Testis (tissue), 3 donors: ENCODE data around the gene NUDT14. TPM values are rescaled to one million over a fixed set of nuclear protein-coding genes. Genes with fewer than 3 reads are reported as not detected.

Experiments used
- DNase-seq: peaks from one replicate; pipeline ENCODE4 v3.0.0-alpha.2; 2019
- H3K27ac ChIP-seq, 2 donors: fragments of 200-600 bp; sonication (generic); one replicate each; pipeline ENCODE4 v1.5.1; 2019
- H3K27me3 ChIP-seq: fragments of 200-600 bp; sonication (generic); one replicate; pipeline ENCODE4 v1.5.1; 2019
- H3K36me3 ChIP-seq: fragments of 200-600 bp; sonication (generic); one replicate; pipeline ENCODE4 v1.5.1; 2017; ENCODE audit warnings: low read depth; ENCODE audit errors: missing control alignments
- H3K4me1 ChIP-seq: fragments of 200-600 bp; sonication (generic); one replicate; pipeline ENCODE4 v1.5.1; 2019
- H3K4me3 ChIP-seq, 2 donors: fragments of 200-600 bp; sonication (generic); one replicate each; pipeline ENCODE4 v1.5.1; 2017 to 2019
- H3K9me3 ChIP-seq: fragments of 200-600 bp; sonication (generic); one replicate; pipeline ENCODE4 v1.5.1; 2017
- CTCF ChIP-seq, 3 experiments: fragments of 450-650 bp in 2 of 3; fragments of 200-600 bp in 1 of 3; sonication (generic) in 1 of 3; IDR thresholded peaks; one replicate each; pipeline ENCODE4 v1.5.1; 2016 to 2019; ENCODE audit warnings: antibody characterized with exemption in 3 of 3, mild to moderate bottlenecking in 2 of 3, moderate library complexity in 1 of 3
- POLR2A ChIP-seq: fragments of 450-650 bp; IDR thresholded peaks from one replicate; pipeline ENCODE4 v1.6.1; 2017; ENCODE audit warnings: antibody characterized with exemption, mild to moderate bottlenecking, moderate library complexity
- WGBS, 2 donors: methylation state at CpG; one replicate each; pipeline ENCODE4 v1.1.5; 2018; 5-methylcytosine and 5-hydroxymethylcytosine counted together
- intact Hi-C: fragments of 100-400 bp; cut with DNase I; formaldehyde crosslinking; loops from one replicate; pipeline ENCODE4 v1.15.1; 2023; ENCODE audit warnings: low total_unique reads
- polyA plus RNA-seq: library from polyadenylated mRNA; stranded (reverse); fragments of 350-450 nt; fragmentation: Illumina TruSeq; extraction: RNeasy Lipid Tissue Mini Kit (QIAGEN cat#74804); gene quantifications from one replicate; pipeline ENCODE4 v1.2.3, GENCODE V29; 2014; ENCODE audit warnings: low read depth, low replicate concordance; ENCODE audit not compliant: insufficient read depth
- total RNA-seq, 2 donors: library from RNA; depleted of rRNA; stranded (reverse); fragments of >200 nt; gene quantifications; one replicate each; pipeline ENCODE4 v1.2.3, GENCODE V29; 2016

Gene NUDT14
- total and polyA plus RNA-seq, 3 donors from 2014 or later, result 22.0 to 40.0 (median 28.1) TPM

GRCh38 chr14:105195051-105195450, 13.9 kb upstream of the NUDT14 start:
- WGBS, 2 donors, result 72 to 81% methylated on average over 5 to 10 of the region's 10 CpGs
- no peak for DNase-seq
- intact Hi-C loops, result no loop called here
- H3K27me3 ChIP-seq, result no peaks in the 10 kb centered on the region
- H3K36me3 ChIP-seq, result no peaks in the 10 kb centered on the region
- H3K9me3 ChIP-seq, result no peaks in the 10 kb centered on the region
- no peak overlapping the region for H3K27ac ChIP-seq
- peaks cover 16% of the 10 kb centered on the region for H3K4me1 ChIP-seq
- TF ChIP-seq POLR2A, result no peak
- TF ChIP-seq CTCF (IDR thresholded peaks at IDR 0.05), result no peak
- H3K4me3 ChIP-seq, result no peak overlapping the region

- Histone ChIP-seq H3K27ac (no peak overlapping the region), H3K36me3 (no peaks in the 10 kb centered on the region), H3K27me3 (no peaks in the 10 kb centered on the region), H3K9me3 (no peaks in the 10 kb centered on the region), H3K4me1 (peaks cover 16% of the 10 kb centered on the region), H3K4me3 (no peak overlapping the region)
- WGBS, 2 donors, result 53 to 66% methylated on average over 15 to 17 of the region's 17 CpGs
- intact Hi-C loops, result no loop called here
- no peak for DNase-seq
- no peak for TF ChIP-seq CTCF (IDR thresholded peaks at IDR 0.05)
Observed at GRCh38 chr14:105193916-105194782, 13.0 kb upstream of the NUDT14 start.

- TF ChIP-seq CTCF (IDR thresholded peaks at IDR 0.05), result no peak
- no peak for TF ChIP-seq POLR2A
- intact Hi-C loops, result no loop called here
- Histone ChIP-seq H3K36me3 (no peaks in the 10 kb centered on the region), H3K27ac (no peak overlapping the region), H3K27me3 (no peaks in the 10 kb centered on the region), H3K9me3 (no peaks in the 10 kb centered on the region), H3K4me1 (peaks cover 16% of the 10 kb centered on the region), H3K4me3 (no peak overlapping the region)
- WGBS, 2 donors, result 60 to 68% methylated on average over 1 to 26 of the region's 29 CpGs
- no peak for DNase-seq
Observed at GRCh38 chr14:105192866-105193731, 12.0 kb upstream of the NUDT14 start.

GRCh38 chr14:105187935-105188524, 6.9 kb upstream of the NUDT14 start:
- Histone ChIP-seq H3K36me3 (no peaks in the 10 kb centered on the region), H3K4me1 (no peaks in the 10 kb centered on the region), H3K27ac (no peak overlapping the region), H3K27me3 (no peaks in the 10 kb centered on the region), H3K9me3 (no peaks in the 10 kb centered on the region), H3K4me3 (no peak overlapping the region)
- TF ChIP-seq CTCF (IDR thresholded peaks at IDR 0.05), result no peak
- intact Hi-C loops, result no loop called here
- WGBS, 2 donors, result 66 to 72% methylated on average over 5 to 14 of the region's 14 CpGs
- DNase-seq, result no peak
